ENCODE results near the gene PCDHGA5. TPM values are rescaled to one million over a fixed set of nuclear protein-coding genes. Genes with fewer than 3 reads are reported as not detected.

The PCDHGA5 gene
- polyA plus RNA-seq, 1 donor (not counting 4 experiments of a cell fraction or from before 2014, with no cell fraction given): 0.01 TPM

GRCh38 chr5:141349917-141350619 is 13.9 kb upstream of the PCDHGA5 start, which contains the start of gene PCDHGB1:
Gene PCDHGB1, plus strand, starts transcription at chr5:141350099. Its CDS starts 162 bp downstream, at chr5:141350261.
- no peaks in the 10 kb centered on the region for H3K36me3 ChIP-seq (ENCODE audit: control insufficient read depth in 2 of 2, extremely low read depth in 1 of 2, insufficient read depth in 2 of 2, low read length in 2 of 2)
- no peaks in the 10 kb centered on the region for H4K20me1 ChIP-seq (ENCODE audit: control insufficient read depth, extremely low read depth, insufficient read depth, low read length)
- DNase-seq (ENCODE audit: low read depth, low spot score): no peak
- H3K79me2 ChIP-seq (ENCODE audit: control insufficient read depth, insufficient read depth, low read length): no peaks in the 10 kb centered on the region
- dilution Hi-C loops (cut with MboI; ENCODE audit: extremely low pct_ligation_motif_present, low sequenced_read_pairs): no loop called here
- no peak within 1 kb of the TSS for H3K4me2 ChIP-seq (ENCODE audit: control insufficient read depth, extremely low read depth, insufficient read depth, low read depth, low read length)
- no peak within 1 kb of the TSS for H3K9ac ChIP-seq (ENCODE audit: control insufficient read depth, extremely low read depth, insufficient read depth, low read length)
- FAIRE-seq: no peak
- no peak within 1 kb of the TSS for H3K27ac ChIP-seq (ENCODE audit: control insufficient read depth, insufficient read depth, low read length)
- H3K9me1 ChIP-seq (ENCODE audit: control insufficient read depth, extremely low read depth, insufficient read depth, low read length): no peaks in the 10 kb centered on the region
- TF ChIP-seq EZH2 (IDR thresholded peaks at IDR 0.05; ENCODE audit: low read length): no peak
- peak; percentile 35 to 53 (median 48) for TF ChIP-seq CTCF (optimal IDR thresholded peaks at IDR 0.05 in 1 of 3, IDR thresholded peaks at IDR 0.05 in 1 of 3, conservative IDR thresholded peaks at IDR 0.05 in 1 of 3; ENCODE audit: extremely low read depth in 1 of 3, insufficient read depth in 2 of 3, low read length in 3 of 3)
- H3K4me3 ChIP-seq (ENCODE audit: control insufficient read depth in 2 of 3, extremely low read depth in 1 of 3, insufficient read depth in 2 of 3, low read depth in 1 of 3, low read length in 3 of 3): peak within 1 kb of the TSS in 1 of 3 experiments; percentile 14
- H3K4me1 ChIP-seq (ENCODE audit: control insufficient read depth, extremely low read depth, insufficient read depth, low read length): no peaks in the 10 kb centered on the region
- H2AFZ ChIP-seq (ENCODE audit: control insufficient read depth, low read length): no peak within 1 kb of the TSS
- peaks cover 6% of the 10 kb centered on the region for H3K9me3 ChIP-seq (ENCODE audit: control insufficient read depth, low read depth, low read length)
- no peaks in the 10 kb centered on the region for H3K27me3 ChIP-seq (ENCODE audit: control insufficient read depth, extremely low read depth, insufficient read depth, low read length)

GRCh38 chr5:141351591-141351990 is 12.4 kb upstream of the PCDHGA5 start:
- Histone ChIP-seq H3K4me3 (ENCODE audit: control insufficient read depth in 2 of 3, extremely low read depth in 1 of 3, insufficient read depth in 2 of 3, low read depth in 1 of 3, low read length in 3 of 3) (no peak overlapping the region), H4K20me1 (ENCODE audit: control insufficient read depth, extremely low read depth, insufficient read depth, low read length) (no peaks in the 10 kb centered on the region), H3K79me2 (ENCODE audit: control insufficient read depth, insufficient read depth, low read length) (no peaks in the 10 kb centered on the region), H2AFZ (ENCODE audit: control insufficient read depth, low read length) (no peak overlapping the region), H3K36me3 (ENCODE audit: control insufficient read depth in 2 of 2, extremely low read depth in 1 of 2, insufficient read depth in 2 of 2, low read length in 2 of 2) (no peaks in the 10 kb centered on the region), H3K9me1 (ENCODE audit: control insufficient read depth, extremely low read depth, insufficient read depth, low read length) (no peaks in the 10 kb centered on the region), H3K9ac (ENCODE audit: control insufficient read depth, extremely low read depth, insufficient read depth, low read length) (no peak overlapping the region), H3K27ac (ENCODE audit: control insufficient read depth, insufficient read depth, low read length) (no peak overlapping the region), H3K4me2 (ENCODE audit: control insufficient read depth, extremely low read depth, insufficient read depth, low read depth, low read length) (no peak overlapping the region), H3K4me1 (ENCODE audit: control insufficient read depth, extremely low read depth, insufficient read depth, low read length) (no peaks in the 10 kb centered on the region), H3K27me3 (ENCODE audit: control insufficient read depth, extremely low read depth, insufficient read depth, low read length) (no peaks in the 10 kb centered on the region), H3K9me3 (ENCODE audit: control insufficient read depth, low read depth, low read length) (peaks cover 3% of the 10 kb centered on the region)
- dilution Hi-C loops (cut with MboI; ENCODE audit: extremely low pct_ligation_motif_present, low sequenced_read_pairs): no loop called here
- no peak for DNase-seq (ENCODE audit: low read depth, low spot score)
- FAIRE-seq: no peak
- TF ChIP-seq CTCF (optimal IDR thresholded peaks at IDR 0.05 in 1 of 3, IDR thresholded peaks at IDR 0.05 in 1 of 3, conservative IDR thresholded peaks at IDR 0.05 in 1 of 3; ENCODE audit: extremely low read depth in 1 of 3, insufficient read depth in 2 of 3, low read length in 3 of 3) (no peak), EZH2 (IDR thresholded peaks at IDR 0.05; ENCODE audit: low read length) (no peak)

Data from keratinocyte (primary cell).